Calu3 (cell line): Measurements from ENCODE around the gene TTLL8. TPM values are rescaled to one million over a fixed set of nuclear protein-coding genes. Genes with fewer than 3 reads are reported as not detected.

Source experiments
- BruUV-seq: library from RNA; stranded (reverse); fragments of 400-500 nt; replicated peaks from 2 replicates; lab custom pipeline; 2021; lab: Mats Ljungman, UMichigan
- CTCF ChIA-PET: fragments of 300-600 bp; sonication (Branson Sonifier 250); formaldehyde crosslinking; loops from one replicate; lab custom pipeline; 2022; ENCODE audit warnings: antibody characterized with exemption; lab: Charles Lee
- DNase-seq: peaks from one replicate; pipeline ENCODE4 v3.0.0; 2022
- H3K27ac Mint-ChIP-seq: one replicate; pipeline ENCODE4 v1.8.0; 2022; ENCODE audit warnings: mixed read lengths; ENCODE audit not compliant: unreplicated experiment
- H3K27me3 Mint-ChIP-seq: one replicate; pipeline ENCODE4 v1.8.0; 2022; ENCODE audit warnings: mixed read lengths; ENCODE audit not compliant: unreplicated experiment
- H3K36me3 Mint-ChIP-seq: one replicate; pipeline ENCODE4 v1.8.0; 2022; ENCODE audit warnings: mild to moderate bottlenecking, moderate library complexity, mixed read lengths; ENCODE audit not compliant: insufficient read depth, unreplicated experiment
- H3K4me1 Mint-ChIP-seq: one replicate; pipeline ENCODE4 v1.8.0; 2022; ENCODE audit warnings: mild to moderate bottlenecking, low read depth, mixed read lengths; ENCODE audit not compliant: unreplicated experiment
- H3K4me3 Mint-ChIP-seq: one replicate; pipeline ENCODE4 v1.8.0; 2022; ENCODE audit warnings: mild to moderate bottlenecking, low read depth, moderate library complexity, mixed read lengths; ENCODE audit not compliant: unreplicated experiment
- H3K9me3 Mint-ChIP-seq: one replicate; pipeline ENCODE4 v1.8.0; 2022; ENCODE audit warnings: low read depth, mixed read lengths; ENCODE audit not compliant: unreplicated experiment
- intact Hi-C: fragments of 100-400 bp; cut with micrococcal nuclease; formaldehyde crosslinking; loops from one replicate; pipeline ENCODE4 v1.10.0; 2022; ENCODE audit not compliant: unreplicated experiment
- total RNA-seq: library from RNA; stranded (reverse); gene quantifications from 2 replicates; pipeline ENCODE4 v1.2.3, GENCODE V29; 2022
- TF ChIP-seq, protein P1 (sequence below): fragments of 200-600 bp; IDR thresholded peaks from one replicate; pipeline ENCODE4 v1.8.0; 2022; ENCODE audit warnings: antibody characterized with exemption; ENCODE audit not compliant: unreplicated experiment

TTLL8 gene
- total RNA-seq, 1 experiment from 2014 or later = not detected

DNA sequence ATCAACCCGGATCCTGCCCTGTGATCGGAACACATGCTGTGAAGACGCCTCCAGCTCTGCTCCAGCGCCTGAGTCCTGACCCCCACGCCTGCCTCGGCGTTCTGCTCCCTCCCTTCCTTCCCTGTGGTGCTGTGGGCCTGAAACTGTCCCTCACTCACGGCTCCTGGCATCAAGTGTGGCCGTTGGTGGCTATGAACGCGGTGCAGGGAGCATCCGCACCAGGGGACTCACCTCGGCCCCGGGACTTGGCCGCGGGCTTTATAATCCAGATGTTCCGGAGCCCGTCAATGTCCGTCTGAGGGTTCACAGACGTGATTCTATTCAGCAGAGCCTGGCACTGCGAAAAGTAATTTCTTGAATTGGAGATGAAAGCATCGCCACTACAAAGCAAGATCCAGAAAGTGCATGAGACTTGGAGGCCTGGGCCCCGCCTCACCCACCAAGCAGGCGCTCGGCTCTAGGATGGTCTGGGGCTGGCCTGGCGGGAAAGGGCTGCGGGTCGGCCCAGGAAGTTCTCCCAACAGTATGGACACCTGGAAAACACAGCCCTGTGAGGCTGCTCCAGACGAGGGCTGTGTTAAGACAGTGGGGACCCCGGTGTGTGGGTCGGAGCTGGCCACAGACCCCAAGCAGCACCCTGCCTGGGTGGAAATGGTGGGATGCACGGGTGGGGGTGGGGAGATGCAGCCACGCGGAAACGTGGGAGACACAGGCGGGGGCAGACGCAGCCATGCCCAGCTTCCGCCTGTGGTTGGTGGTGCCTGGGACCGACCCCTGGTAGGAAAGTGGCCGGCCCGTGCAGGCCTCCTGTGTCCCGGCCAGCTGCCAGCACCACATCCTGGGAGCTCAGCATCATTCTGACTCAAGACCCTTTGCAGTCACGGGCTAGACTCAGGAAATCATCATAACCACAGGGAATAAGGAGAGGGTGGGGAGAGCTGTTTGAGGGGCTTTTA is 23.7 kb downstream of the TTLL8 start:
- peaks cover 9% of the 10 kb centered on the region for H3K36me3 Mint-ChIP-seq
- no peak overlapping the region for H3K27ac Mint-ChIP-seq
- TF ChIP-seq, protein P1, sequence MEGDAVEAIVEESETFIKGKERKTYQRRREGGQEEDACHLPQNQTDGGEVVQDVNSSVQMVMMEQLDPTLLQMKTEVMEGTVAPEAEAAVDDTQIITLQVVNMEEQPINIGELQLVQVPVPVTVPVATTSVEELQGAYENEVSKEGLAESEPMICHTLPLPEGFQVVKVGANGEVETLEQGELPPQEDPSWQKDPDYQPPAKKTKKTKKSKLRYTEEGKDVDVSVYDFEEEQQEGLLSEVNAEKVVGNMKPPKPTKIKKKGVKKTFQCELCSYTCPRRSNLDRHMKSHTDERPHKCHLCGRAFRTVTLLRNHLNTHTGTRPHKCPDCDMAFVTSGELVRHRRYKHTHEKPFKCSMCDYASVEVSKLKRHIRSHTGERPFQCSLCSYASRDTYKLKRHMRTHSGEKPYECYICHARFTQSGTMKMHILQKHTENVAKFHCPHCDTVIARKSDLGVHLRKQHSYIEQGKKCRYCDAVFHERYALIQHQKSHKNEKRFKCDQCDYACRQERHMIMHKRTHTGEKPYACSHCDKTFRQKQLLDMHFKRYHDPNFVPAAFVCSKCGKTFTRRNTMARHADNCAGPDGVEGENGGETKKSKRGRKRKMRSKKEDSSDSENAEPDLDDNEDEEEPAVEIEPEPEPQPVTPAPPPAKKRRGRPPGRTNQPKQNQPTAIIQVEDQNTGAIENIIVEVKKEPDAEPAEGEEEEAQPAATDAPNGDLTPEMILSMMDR = no peak
- peaks cover 56% of the 10 kb centered on the region for H3K27me3 Mint-ChIP-seq
- peaks cover 4% of the 10 kb centered on the region for H3K4me1 Mint-ChIP-seq
- intact Hi-C loops = no loop called here
- peaks cover 2% of the 10 kb centered on the region for H3K9me3 Mint-ChIP-seq
- no TSS peak for BruUV-seq
- H3K4me3 Mint-ChIP-seq = no peak overlapping the region
- CTCF ChIA-PET = no interaction called here
- no peak for DNase-seq

DNA sequence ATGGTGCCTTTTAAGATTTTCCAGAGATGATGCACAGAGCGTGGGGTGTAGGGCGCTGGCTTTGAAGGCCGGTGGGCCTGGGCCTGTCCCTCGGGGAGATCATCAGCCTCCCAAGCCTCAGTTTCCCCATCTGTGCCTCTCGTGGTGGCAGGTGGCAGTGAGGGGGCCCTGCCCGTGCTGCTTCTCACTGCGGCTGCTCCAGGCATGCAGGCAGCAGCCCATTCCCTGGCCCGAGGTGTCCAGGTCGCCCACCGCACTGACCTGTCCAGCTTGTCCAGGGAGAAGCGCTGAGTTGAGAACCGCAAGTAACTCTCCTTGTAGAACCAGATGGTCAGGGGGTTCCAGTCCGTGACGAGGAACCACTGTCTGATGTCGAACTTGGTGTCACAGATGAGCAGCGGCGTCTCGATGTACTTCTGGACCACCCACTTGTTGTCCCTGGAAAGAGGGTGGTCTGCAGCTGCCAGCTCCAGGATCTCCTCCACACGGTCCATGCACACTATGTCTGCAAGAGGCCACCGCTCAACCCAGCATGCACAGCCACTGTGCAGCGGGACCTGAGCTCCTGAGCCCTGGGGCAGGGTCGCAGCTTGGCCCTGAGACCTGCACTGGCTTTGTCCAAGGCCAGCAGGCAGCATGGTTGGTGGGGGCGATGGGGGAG is 25.0 kb downstream of the TTLL8 start:
- no peaks in the 10 kb centered on the region for H3K9me3 Mint-ChIP-seq
- H3K4me3 Mint-ChIP-seq = no peak overlapping the region
- intact Hi-C loops = no loop called here
- peaks cover 11% of the 10 kb centered on the region for H3K36me3 Mint-ChIP-seq
- CTCF ChIA-PET = no interaction called here
- H3K27me3 Mint-ChIP-seq = peaks cover 56% of the 10 kb centered on the region
- no peak for DNase-seq
- H3K4me1 Mint-ChIP-seq = peaks cover 10% of the 10 kb centered on the region
- BruUV-seq = no TSS peak
- TF ChIP-seq, protein P1 = no peak
- H3K27ac Mint-ChIP-seq = no peak overlapping the region

DNA sequence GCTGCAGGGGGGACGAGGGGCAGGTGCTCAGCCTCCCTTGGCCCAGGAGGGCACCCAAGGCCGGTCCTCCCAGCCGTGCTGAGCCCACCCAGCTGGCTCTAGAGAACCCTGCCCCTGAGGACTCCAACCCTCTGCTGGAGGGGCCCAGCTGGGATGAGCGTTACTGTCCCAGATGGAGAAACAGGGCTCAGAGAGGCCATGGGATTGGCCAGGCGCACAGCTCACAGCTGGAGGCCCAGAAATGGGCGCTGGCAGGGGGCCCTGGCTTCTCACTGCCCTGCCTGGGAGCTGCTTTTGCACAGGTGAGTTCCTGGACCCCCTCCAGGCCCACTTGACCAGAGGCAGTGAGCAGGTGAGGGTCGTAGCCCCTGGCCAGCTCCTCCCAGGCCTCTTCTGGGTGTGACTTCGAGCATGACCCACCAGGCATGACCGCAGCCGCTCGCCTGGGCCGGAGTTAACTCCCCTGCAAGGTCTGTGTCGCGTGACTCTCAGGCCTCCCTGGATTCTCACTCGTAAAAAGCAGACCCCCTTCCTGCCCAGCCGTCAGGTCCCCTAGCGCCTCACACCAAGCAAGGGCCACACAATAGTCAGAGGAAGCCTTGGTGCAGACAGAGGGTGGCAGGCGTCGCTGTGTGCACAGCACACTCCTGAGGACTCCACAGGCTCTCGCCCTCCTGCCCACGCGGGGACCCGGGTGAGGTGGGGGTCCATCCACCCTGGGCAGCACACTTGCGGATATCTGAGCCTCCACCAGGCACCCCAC is 25.8 kb downstream of the TTLL8 start:
- no peaks in the 10 kb centered on the region for H3K9me3 Mint-ChIP-seq
- H3K4me1 Mint-ChIP-seq = peaks cover 18% of the 10 kb centered on the region
- no TSS peak for BruUV-seq
- H3K36me3 Mint-ChIP-seq = peaks cover 18% of the 10 kb centered on the region
- no peak for DNase-seq
- TF ChIP-seq, protein P1 = no peak
- peaks cover 55% of the 10 kb centered on the region for H3K27me3 Mint-ChIP-seq
- H3K27ac Mint-ChIP-seq = no peak overlapping the region
- intact Hi-C loops = no loop called here
- CTCF ChIA-PET = interaction anchor here (0.9 kb wide), 1 partner anchor 101 kb away, joined by 3 read pairs; no protein-coding TSS in a partner anchor
- no peak overlapping the region for H3K4me3 Mint-ChIP-seq
